NB4 (cell line): ENCODE data around the gene PAK1.

Experiments
- POLR2A ChIP-seq: IDR thresholded peaks from 2 replicates; pipeline ENCODE4 v1.6.1; 2011; ENCODE audit warnings: mild to moderate bottlenecking; ENCODE audit not compliant: insufficient read length; ENCODE audit errors: extremely low read depth
- TF ChIP-seq, protein P1 (sequence below): IDR thresholded peaks from one replicate; pipeline ENCODE4 v1.5.1; 2012; ENCODE audit warnings: low read depth, low read length

GRCh38 chr11:77346906-77347603 is 126.8 kb downstream of the PAK1 start:
- TF ChIP-seq, protein P1, sequence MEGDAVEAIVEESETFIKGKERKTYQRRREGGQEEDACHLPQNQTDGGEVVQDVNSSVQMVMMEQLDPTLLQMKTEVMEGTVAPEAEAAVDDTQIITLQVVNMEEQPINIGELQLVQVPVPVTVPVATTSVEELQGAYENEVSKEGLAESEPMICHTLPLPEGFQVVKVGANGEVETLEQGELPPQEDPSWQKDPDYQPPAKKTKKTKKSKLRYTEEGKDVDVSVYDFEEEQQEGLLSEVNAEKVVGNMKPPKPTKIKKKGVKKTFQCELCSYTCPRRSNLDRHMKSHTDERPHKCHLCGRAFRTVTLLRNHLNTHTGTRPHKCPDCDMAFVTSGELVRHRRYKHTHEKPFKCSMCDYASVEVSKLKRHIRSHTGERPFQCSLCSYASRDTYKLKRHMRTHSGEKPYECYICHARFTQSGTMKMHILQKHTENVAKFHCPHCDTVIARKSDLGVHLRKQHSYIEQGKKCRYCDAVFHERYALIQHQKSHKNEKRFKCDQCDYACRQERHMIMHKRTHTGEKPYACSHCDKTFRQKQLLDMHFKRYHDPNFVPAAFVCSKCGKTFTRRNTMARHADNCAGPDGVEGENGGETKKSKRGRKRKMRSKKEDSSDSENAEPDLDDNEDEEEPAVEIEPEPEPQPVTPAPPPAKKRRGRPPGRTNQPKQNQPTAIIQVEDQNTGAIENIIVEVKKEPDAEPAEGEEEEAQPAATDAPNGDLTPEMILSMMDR: no peak
- TF ChIP-seq POLR2A: no peak
